HG02938 (cell line): ENCODE results near the gene PLEKHA5.

Source experiments
- ATAC-seq: cut with Tn5 transposase; IDR thresholded peaks from one replicate; pipeline ENCODE4 v1.9.1; 2021; ENCODE audit warnings: mild to moderate bottlenecking, moderate library complexity; ENCODE audit not compliant: unreplicated experiment

The PLEKHA5 gene

DNA sequence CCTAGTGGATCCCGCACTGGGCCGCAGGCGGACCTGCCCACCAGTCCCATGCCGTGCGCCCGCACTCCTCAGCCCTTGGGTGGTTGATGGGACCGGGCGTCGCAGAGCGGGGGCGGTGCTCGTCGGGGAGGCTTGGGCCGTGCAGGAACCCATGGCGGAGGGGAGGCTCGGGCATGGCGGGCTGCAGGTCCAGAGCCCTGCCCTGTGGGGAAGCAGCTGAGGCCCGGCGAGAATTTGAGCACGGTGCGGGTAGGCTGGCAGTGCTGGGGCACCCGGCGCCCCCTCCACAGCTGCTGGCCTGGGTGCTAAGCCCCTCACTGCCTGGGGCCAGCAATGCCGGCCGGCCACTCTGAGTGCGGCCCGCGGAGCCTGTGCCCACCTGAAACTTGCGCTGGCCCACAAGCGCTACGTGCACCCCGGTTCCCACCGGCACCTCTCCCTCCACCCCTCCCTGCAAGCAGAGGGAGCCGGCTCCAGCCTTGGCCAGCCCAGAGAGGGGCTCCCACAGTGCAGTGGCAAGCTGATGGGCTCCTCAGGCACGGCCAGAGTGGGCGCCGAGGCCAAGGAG, 100.8 kb downstream of the PLEKHA5 start:
- no peak for ATAC-seq

DNA sequence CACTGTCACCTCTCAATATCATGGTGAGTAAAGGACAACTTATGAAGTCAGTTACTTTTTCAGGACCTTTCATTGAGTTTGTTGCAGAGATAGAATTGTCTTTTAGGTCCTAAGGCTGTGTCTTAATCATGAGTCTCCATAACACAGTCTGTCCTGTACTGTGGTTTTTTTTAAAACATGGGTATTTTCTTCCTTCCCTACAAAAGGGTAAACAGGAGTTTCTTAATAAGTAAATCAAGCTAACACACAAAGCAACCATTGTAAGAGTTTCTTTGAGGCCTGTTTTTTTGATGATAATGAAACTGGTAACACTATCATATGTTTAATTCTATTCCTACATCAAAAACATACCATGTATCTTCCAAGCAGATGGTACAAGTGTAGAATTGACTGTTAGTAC, 101.4 kb downstream of the PLEKHA5 start:
- ATAC-seq: no peak

DNA sequence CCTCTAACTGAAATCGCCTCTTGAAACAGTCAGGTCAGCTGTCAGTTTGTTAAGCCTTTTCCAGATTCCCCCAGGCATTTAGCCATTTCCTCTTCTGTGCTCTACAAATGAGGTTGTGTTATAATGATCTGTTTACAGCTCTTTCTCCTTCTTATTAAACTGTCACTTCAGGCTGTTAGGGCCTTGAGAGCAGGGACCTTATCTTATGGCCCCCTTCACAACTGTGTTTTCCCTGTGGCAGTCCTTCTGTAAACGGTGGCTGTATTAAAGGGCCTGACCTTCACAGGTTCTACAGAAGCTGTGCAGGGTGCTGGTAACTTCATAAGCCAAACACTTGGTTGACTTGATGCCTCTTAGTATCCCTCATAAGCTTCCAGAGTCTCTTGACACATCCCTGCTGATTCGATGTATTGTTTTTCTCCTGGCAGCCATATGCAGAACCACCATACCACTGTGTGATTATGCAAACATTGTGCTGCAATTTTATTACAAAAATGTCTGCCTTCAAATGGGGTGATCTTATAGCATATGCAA, 104.7 kb downstream of the PLEKHA5 start:
- ATAC-seq: no peak

DNA sequence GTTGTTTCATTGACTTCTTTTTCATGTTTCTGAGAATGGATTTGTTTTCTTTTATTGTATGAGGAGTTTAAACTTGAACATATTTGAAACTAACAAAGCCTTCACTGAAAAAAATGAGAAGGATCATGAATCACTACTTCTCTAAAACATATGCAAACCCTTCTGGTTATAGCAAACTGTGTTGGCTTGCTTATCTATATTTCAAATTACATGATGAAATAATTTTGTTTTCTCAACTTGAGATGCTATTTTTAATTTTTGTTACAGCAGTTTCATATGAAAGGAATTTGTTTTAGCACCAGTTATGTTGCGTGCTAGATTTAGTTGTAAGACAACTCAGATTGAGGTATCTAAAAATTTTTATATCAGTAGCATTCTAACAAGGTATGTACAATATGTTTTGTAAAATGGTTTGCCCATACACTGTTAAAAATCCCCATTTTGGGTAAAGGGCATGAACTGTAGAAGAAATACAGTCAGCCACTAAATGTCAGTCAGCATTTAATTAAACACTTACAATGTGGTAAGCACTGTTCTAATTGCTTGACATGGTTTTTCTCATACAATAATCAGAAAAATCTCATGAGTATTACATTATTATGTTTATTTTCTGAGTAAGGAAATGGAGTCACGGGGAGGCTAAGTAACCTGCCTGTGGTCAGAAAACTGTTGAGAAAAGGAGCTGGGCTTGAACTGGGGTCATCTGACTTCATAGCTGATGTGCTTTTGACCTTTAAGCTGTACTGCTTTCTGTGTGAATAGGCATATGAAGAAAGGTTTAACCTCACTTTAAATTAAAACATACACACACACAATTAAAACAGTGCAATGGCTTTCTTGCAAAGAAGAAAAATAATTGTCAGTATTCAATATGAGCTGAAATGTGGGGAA, 105.7 kb downstream of the PLEKHA5 start:
- ATAC-seq: no peak

DNA sequence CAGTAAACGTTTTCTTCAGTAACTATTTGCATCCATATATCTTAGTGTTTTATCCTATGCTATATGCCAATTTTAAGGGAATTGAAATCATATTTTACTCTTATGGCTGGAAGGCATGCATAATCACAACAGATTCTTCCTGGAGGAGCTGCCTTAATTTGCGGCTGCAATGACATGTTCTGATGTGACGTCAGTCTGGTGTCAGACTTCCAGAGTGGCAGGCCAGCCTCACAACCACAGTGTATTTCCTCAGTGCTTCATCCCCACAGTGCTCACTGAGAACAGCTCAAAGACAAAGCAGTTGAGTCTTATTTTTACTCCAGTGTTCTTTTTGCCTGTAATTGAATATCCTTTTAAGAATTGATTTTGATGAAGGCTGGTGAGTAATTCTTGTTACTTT, 107.1 kb downstream of the PLEKHA5 start:
- no peak for ATAC-seq

DNA sequence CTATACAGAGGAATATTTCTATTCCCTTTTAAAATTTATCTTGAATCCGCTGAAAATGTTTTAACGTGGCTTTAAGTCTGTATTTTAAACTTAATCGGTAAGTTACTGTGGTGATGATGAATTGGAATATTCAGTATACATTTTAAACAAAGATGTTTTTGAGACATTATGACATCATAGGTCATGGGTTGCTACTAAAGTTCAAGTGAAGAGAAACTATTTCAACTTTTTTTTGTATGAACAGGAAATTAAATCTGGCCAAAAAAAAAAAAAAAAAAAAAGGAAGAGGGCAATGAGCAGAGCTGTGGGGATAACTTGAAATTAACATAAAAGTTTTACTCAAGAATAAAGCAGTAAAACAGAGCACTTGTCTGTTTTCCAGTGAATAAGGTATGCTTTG, 109.0 kb downstream of the PLEKHA5 start:
- ATAC-seq: no peak

DNA sequence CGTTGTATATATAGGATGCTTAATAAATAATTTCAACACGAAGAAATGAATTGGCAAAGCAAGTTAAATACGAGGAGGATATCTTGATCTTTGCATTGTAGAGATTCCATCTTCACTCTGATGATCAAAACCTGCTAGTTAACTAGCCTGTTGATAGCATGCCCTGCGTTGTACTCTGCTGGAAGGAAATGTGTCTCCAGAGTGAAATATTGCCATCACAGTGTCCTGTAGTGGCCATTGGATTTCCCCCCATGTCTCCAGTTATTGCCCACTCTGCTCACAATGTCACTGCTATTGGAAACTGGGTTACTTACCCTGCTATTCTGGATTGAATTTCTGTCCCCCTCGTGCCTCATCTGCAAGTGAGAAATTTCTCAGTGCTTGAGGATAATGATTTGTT, 109.6 kb downstream of the PLEKHA5 start:
- ATAC-seq: no peak

DNA sequence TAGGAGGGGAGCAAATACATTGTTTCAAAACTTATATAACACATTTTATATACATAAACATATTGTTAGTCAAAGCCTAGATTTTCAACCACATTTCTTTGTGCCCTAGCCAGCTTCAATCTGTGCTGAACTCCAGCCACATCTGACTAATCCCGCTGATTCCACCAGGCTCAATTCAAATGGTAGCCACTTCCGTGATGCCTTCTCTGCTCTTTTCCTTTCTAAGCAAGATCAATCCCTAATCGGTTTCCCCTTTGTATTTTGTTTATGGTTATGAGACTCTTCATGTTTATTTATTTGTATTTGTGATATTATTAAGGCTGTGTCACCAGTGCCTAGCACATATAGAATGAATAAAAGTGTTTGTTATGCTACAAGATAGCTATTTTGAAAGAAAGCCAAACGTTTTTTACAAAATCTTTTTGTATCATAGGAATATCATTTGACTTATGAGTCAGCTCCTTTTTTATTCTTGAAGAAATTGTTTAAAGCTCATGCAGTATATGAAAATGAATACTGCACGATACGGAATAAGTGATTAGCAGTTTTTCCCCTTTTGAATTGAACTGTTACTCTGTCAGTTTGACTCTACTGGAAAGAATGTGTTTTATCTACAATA, 110.2 kb downstream of the PLEKHA5 start:
- ATAC-seq: no peak

DNA sequence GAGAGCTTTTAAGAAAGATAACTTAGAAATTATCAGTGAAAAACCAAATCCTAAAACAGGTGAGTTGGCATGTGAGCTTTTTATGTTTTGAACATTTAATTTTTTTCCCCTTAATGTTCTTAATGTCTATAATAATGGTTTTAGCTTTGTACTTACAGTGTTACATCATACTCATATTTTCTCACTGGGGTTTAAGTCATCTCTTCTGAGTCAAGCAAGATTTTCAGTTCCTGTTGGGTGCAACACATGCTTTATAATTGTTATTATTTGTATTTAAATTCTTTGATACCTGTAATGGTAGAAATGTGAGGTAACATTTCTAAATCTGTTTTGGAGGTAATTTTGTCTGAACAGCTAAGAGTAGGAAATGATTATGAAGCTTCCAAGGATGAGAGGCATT, 113.0 kb downstream of the PLEKHA5 start:
- no peak for ATAC-seq

DNA sequence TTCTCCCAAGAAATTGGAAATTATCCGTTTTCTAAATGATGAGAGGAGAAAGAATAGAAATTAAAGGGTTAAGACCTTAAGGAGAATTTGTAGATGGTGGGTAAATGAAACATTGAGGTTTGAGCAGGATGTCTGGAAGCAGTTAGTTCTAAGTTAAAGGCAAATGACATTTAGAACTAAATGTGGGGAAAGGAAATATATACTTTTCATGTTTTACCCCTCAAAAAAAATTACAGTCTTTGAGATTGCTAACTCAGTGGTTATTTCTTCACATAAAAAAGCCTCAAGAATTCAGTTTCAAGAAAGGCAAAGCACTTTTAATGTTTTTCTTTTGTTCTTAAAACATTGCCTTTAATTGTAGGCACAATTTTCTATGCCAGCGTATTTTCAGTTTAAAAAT, 114.0 kb downstream of the PLEKHA5 start:
- ATAC-seq: no peak

DNA sequence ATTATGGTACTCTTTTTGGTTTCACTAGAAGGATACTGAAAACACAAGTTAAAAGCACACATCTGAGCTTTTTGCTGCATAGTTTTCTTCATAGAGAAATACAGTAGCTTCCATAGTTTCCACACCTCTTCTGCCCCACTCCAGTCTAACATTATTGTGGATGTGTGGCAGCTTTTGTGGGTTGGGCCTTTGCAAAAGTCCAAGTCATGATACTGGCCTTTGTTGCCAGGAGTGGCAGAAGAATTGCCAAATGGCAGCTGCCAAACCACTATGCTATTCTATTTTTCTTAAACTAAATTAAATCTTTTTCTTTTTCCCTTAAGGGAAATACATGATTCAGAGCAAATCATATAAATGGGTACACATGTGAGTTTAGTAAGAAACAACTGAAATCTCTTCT, 114.8 kb downstream of the PLEKHA5 start:
- ATAC-seq: no peak

DNA sequence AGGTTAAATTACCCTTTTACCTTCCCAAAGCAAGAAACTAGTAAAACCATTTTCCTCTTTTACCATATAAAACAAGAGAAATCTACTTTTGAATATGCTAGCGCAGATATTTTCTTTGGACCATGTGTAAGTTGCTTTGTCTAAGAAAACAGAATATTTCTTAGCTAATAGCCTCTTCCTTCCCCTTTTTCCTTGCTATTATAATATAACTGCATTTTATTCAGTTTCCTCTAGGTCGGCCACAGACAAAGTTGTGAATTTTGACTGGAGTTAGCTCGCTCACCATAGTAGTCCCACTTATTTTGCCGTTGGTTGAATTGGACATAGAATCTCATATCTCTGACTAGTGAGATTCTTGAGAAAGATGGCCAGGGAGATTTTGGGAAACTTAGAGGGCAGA, 115.6 kb downstream of the PLEKHA5 start:
- ATAC-seq: no peak

DNA sequence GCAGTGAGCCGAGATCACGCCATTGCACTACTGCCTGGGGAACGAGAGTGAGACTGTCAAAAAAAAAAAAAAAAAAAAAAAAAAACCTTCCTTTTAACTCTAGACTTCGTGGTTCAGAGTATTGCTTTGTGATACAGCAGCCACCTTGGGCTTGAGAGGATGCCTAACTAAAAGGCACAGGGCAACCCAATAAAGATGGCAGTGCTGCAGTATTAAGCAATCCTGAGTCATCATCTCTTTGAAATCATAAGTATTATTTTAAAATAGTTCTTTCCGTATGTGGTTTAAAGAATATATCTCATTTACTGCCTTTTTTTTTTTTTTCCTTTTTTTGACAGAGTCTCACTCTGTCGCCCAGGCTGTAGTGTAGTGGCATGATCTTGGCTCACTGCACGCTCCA, 116.1 kb downstream of the PLEKHA5 start:
- no peak for ATAC-seq

DNA sequence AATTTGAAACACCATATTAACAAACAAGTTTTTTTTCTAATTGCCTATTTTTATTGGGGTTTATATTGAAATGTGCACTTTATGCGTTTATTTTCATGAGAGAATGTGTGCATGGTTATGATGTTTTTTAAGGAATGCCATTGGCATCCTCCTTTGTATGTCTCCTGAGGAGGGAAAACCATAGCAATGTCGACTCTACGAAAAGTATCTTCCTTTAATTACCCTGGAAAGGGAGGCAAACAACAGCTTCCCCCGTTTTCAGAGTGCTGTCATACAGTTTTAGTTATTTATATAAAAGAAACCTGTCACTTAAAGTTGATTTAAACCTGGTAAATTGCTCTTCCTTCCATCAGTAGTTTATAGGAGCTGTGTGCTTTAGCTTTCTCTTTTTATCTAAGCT, 117.4 kb downstream of the PLEKHA5 start:
- ATAC-seq: no peak

DNA sequence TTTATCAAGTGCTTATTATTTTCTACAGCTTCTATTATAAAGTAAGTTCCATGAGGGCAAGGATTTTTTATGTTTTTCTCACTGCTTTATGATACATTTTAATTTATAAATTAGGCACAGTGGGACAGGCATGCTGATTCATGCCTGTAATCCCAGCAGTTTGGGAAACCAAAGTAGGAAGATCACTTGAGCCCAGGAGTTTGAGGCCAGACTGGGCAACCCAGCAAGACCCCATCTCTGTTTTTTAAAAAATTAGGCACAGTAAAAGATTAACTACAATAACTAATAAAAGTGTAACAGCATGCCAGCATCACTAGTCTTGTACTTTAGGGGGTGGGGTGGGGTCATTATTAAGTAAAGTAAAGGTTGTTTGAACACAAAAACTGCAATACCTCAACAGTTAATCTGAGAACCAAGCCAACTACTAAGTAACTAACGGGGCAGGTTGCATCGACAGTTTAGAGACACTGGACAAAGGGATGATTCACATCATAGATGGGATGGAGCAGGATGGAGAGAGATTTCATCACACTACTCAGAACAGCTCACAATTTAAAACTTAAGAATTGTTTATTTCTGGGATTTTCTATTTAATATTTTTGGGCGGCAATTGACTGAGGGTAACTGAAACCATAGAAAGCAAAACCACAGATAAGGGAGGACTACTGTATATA, 119.5 kb downstream of the PLEKHA5 start:
- no peak for ATAC-seq

DNA sequence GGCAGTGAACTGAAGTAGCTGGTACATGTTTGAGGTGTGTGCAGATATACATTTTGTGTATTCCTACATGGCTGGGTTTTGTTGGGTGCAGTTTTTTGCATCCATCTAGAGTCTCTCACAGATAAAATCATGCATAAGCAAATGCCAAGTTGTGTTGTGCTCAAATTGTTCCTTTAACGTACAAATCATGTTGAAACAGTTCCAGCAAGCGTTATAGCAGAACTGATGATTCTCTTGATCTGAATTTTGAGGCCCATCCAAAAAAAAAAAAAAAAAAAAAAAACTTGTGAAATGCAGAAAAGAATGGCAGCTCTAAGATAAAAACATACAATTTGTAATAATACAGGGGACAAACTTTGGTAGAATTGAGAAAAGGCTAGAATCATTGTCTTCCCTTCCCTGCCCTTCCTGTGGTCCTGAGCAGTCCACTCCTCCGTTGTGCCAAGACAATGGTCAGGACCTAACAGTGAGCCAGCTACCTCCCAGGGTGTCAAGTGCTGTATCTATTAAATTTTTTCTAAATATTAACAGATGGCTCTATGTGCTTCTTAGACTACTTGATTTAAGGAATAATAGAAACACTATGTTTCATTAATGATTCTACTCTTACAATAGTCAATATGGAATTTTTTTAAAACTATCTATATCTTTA, 122.1 kb downstream of the PLEKHA5 start:
- no peak for ATAC-seq

DNA sequence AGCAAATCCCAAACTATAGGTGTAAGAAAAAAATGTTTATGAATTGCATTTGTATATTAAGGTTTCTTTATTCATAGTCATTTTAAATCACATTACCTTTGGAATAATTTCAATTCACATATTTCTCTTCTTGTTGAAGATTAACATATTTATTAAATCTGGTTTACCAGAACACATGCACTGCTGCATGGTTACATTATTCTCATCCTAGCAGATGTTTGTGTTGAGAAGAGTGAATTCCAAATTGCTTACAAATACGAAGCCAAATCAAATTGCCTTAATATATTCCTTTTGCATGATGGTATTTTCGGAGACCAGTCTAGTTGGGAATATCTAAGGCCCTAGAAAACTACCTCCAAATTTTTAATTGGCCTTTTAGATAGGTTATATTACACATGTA, 130.6 kb downstream of the PLEKHA5 start:
- ATAC-seq: no peak

DNA sequence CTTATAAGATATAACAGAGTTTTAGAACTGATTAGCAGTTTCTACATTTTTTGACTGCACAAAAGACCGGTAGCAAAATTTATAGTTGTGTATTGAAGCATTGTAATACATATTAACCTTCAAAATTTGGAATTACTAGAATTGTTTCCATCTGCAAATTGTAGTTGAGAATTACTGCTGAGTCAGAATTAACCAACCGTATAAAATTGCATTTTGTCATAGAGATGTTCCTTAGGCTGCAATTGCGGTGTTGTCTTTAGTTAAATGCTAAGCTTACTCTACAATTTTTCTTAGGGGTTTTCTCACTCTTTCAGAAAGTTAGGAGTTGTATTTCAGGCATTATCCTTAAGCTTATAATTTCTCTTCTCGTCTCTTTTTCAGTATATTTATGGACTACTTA, 132.2 kb downstream of the PLEKHA5 start:
- ATAC-seq: no peak

DNA sequence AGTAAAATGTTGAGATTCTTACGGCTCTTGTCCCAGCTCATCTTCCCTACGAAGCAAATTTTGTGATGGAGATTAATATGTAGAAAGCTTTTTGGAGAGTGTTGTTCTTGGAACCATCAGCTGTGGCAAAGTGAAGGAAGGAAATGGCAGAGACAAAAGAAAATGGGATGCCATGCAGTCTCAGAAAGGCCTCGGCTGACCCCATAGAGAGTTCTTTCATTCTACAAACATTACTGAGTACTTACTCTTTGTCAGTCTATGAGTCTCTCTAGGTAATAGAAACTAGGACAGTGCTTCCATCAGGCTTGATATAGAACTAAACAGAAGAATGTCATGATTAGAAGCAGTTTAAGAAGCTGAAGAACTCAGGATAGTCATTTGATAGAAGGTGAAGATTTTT, 134.1 kb downstream of the PLEKHA5 start:
- ATAC-seq: no peak

DNA sequence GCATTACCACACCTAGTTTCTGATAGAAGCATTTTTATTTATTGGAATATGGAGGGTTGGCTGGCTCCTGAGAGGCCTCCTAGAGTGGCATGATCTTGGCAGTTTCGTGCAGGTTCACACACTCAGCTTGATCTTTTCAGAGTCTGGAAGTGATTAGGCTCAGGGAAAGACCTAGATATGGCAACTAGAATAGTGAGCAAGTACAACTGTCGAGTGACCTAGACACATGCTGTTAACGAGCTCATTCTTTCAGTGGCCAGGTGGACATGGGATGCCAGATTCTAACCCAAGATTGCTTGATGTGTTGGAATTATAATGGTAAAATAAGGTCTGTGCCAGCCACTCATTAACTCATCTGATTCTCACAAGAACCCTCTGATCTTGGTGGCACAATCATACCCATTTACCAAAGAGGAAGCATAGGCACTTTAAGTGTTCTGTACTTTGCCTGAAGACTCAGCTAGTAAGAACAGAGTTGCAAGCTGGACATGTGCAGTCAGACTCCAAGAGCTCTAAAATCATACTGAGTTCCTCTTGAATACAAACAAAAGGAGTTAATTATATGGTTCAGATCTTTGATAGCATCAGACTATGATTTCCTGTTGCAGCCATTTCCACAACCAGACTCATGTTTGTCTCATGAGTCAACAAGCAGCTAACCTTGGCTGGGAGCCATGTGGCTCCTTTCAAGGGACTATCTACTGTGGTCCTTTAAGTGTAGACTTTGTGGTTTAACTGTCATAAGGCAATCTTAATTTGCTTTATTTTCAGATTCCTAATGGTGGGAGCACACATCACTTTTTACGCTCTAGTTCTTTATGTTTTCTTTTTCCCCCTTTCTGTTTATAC, 144.2 kb downstream of the PLEKHA5 start:
- ATAC-seq: no peak
